K562 (cell line): ENCODE data around the gene ASRGL1. TPM values are rescaled to one million over a fixed set of nuclear protein-coding genes. Genes with fewer than 3 reads are reported as not detected.
A peak's percentile ranks its signal among the peaks of the same experiment; 100 is the strongest.

Experiments
- ATAC-seq: fragments of 200-7000 bp; cut with Tn5 transposase; 3 replicates; pipeline ENCODE4 v1.9.1; 2020; ENCODE audit warnings: moderate library complexity
- BruUV-seq: library from RNA; stranded (reverse); fragments of 400-500 nt; replicated peaks from 2 replicates; lab custom pipeline; 2021; lab: Mats Ljungman, UMichigan
- CTCF ChIA-PET: fragments of 300-600 bp; formaldehyde crosslinking; extraction: SDS; loops from one replicate; lab custom pipeline; 2021; ENCODE audit warnings: low intra/inter-chr PET ratio; lab: Yijun Ruan, JAX
- POLR2A ChIA-PET: fragments of 300-600, 350-650 bp; sonication (Branson Sonifier 250); formaldehyde crosslinking; extraction: SDS; loops from one replicate; lab custom pipeline; 2021; ENCODE audit warnings: antibody characterized with exemption, inconsistent platforms; lab: Yijun Ruan, JAX
- DNase-seq, 4 experiments: peaks; one replicate each; pipeline versions ENCODE4 v3.0.0 to v3.0.0-alpha.2; 2011 to 2018; ENCODE audit warnings: low spot score in 3 of 4, mixed read lengths in 3 of 4; ENCODE audit errors: extremely low read depth in 1 of 4
- FAIRE-seq: peaks from 2 replicates; lab custom pipeline; 2011; peaks lifted over from hg19 to GRCh38; lab: Jason Lieb, UNC
- H2AFZ ChIP-seq: 2 replicates; pipeline ENCODE4 v1.6.0; 2011; ENCODE audit warnings: low read depth, low read length, control low read depth, inconsistent platforms
- H3K27ac ChIP-seq: fragments of 200-600 bp; 3 replicates; pipeline ENCODE4 v1.8.0; 2011; ENCODE audit warnings: low read depth, mild to moderate bottlenecking, control low read depth, inconsistent platforms, low read length, moderate library complexity, mixed read lengths; ENCODE audit errors: extremely low read depth
- H3K27me3 ChIP-seq, 2 experiments: fragments of 300-600 bp in 1 of 2; 2 replicates in 1 of 2; 3 replicates in 1 of 2; pipeline versions ENCODE4 v1.6.0 to v1.8.0; 2011; ENCODE audit warnings: inconsistent platforms in 2 of 2, low read length in 2 of 2, mild to moderate bottlenecking in 1 of 2, mixed read lengths in 1 of 2, moderate library complexity in 1 of 2; ENCODE audit not compliant: control insufficient read depth in 2 of 2, insufficient read depth in 2 of 2
- H3K36me3 ChIP-seq: fragments of 300-600 bp; 3 replicates; pipeline ENCODE4 v1.8.0; 2011; ENCODE audit warnings: mild to moderate bottlenecking, low read length, inconsistent platforms; ENCODE audit not compliant: control insufficient read depth, insufficient read depth
- H3K4me1 ChIP-seq, 2 experiments: fragments of 200-600 bp in 1 of 2; replicated peaks in 1 of 2; 2 replicates in 1 of 2; 3 replicates in 1 of 2; pipeline versions ENCODE4 v1.5.1 to v1.8.0; 2011; ENCODE audit warnings: inconsistent platforms in 2 of 2, low read length in 2 of 2, mild to moderate bottlenecking in 1 of 2, mixed read lengths in 1 of 2, moderate library complexity in 1 of 2; ENCODE audit not compliant: control insufficient read depth in 2 of 2, insufficient read depth in 2 of 2
- H3K4me2 ChIP-seq: 2 replicates; pipeline ENCODE4 v1.6.1; 2011; ENCODE audit warnings: low read length, control low read depth, inconsistent platforms, mixed read lengths; ENCODE audit not compliant: insufficient read depth
- H3K4me3 ChIP-seq: fragments of 200-600 bp; sonication (generic), shearing (Covaris generic); 2 replicates; pipeline ENCODE4 v1.5.1; 2016; ENCODE audit warnings: control low read depth, inconsistent platforms
- H3K79me2 ChIP-seq: fragments of 200-600 bp; 3 replicates; pipeline ENCODE4 v1.8.0; 2011; ENCODE audit warnings: low read length, inconsistent platforms; ENCODE audit not compliant: control insufficient read depth, insufficient read depth
- H3K9ac ChIP-seq, 2 experiments: 2 replicates each; pipeline versions ENCODE4 v1.6.0 to v1.6.1; 2011; ENCODE audit warnings: low read depth in 2 of 2, low read length in 2 of 2, control low read depth in 1 of 2, inconsistent platforms in 1 of 2, mild to moderate bottlenecking in 1 of 2, mixed read lengths in 1 of 2; ENCODE audit not compliant: insufficient read depth in 1 of 2
- H3K9me1 ChIP-seq: one replicate; pipeline ENCODE4 v1.6.0; 2011; ENCODE audit warnings: inconsistent platforms, mild to moderate bottlenecking, low read length, moderate library complexity; ENCODE audit not compliant: control insufficient read depth, insufficient read depth
- H3K9me3 ChIP-seq: replicated peaks from 2 replicates; pipeline ENCODE4 v1.5.1; 2011; ENCODE audit warnings: low read depth, low read length, inconsistent platforms; ENCODE audit not compliant: control insufficient read depth, insufficient read depth
- H4K20me1 ChIP-seq: replicated peaks from 2 replicates; pipeline ENCODE4 v1.6.1; 2011; ENCODE audit warnings: low read length, inconsistent platforms, mixed read lengths; ENCODE audit not compliant: control insufficient read depth, insufficient read depth
- CREBBP ChIP-seq: IDR thresholded peaks from one replicate; pipeline ENCODE4 v1.6.1; 2012; ENCODE audit warnings: low read depth, mild to moderate bottlenecking, control low read depth, inconsistent platforms, low read length
- FOSL1 ChIP-seq: fragments of 200-800 bp; sonication (Bioruptor generic); conservative IDR thresholded peaks from 2 replicates; pipeline ENCODE4 v1.6.1; 2016; ENCODE audit warnings: missing genetic modification characterization, missing compliant biosample characterization
- HDAC1 ChIP-seq, 2 experiments: fragments of 450-650 bp; IDR thresholded peaks; 2 replicates each; pipeline ENCODE4 v1.6.1; 2016 to 2017; ENCODE audit warnings: inconsistent platforms in 1 of 2, mild to moderate bottlenecking in 1 of 2, moderate library complexity in 1 of 2
- HDAC3 ChIP-seq: fragments of 450-650 bp; IDR thresholded peaks from 2 replicates; pipeline ENCODE4 v1.6.1; 2018; ENCODE audit warnings: borderline replicate concordance, mild to moderate bottlenecking, moderate library complexity; ENCODE audit not compliant: partially characterized antibody
- HEY1 ChIP-seq: fragments of 250-450 bp; sonication (Bioruptor Pico); IDR thresholded peaks from 2 replicates; pipeline ENCODE4 v1.5.0; 2020; ENCODE audit warnings: mild to moderate bottlenecking, moderate library complexity, borderline replicate concordance
- NFYB ChIP-seq: IDR thresholded peaks from 2 replicates; pipeline ENCODE4 v1.6.1; 2011; ENCODE audit warnings: mild to moderate bottlenecking, moderate library complexity; ENCODE audit not compliant: insufficient read length; ENCODE audit errors: extremely low read depth
- NR2C1 ChIP-seq, 2 experiments: fragments of 450-650 bp; IDR thresholded peaks; 2 replicates each; pipeline ENCODE4 v1.6.1; 2017; ENCODE audit warnings: mild to moderate bottlenecking in 2 of 2, antibody characterized with exemption in 1 of 2, inconsistent platforms in 1 of 2, missing compliant biosample characterization in 1 of 2, missing genetic modification characterization in 1 of 2
- TRIM28 ChIP-seq: fragments of 450-650 bp; IDR thresholded peaks from 2 replicates; pipeline ENCODE4 v1.6.1; 2017
- ZNF134 ChIP-seq: fragments of 250-450 bp; sonication (Bioruptor Pico); conservative IDR thresholded peaks from 2 replicates; pipeline ENCODE4 v1.4.0; 2020
- ZNF354B ChIP-seq: fragments of 250-450 bp; sonication (Bioruptor Pico); IDR thresholded peaks from 2 replicates; pipeline ENCODE4 v1.4.0; 2020
- ZNF444 ChIP-seq: fragments of 250-450 bp; sonication (Bioruptor Pico); IDR thresholded peaks from 2 replicates; pipeline ENCODE4 v1.4.0; 2020; ENCODE audit warnings: mild to moderate bottlenecking, moderate library complexity
- ZNF668 ChIP-seq: fragments of 250-450 bp; sonication (Bioruptor Pico); IDR thresholded peaks from 2 replicates; pipeline ENCODE4 v1.8.0; 2022; ENCODE audit warnings: mild to moderate bottlenecking, inconsistent platforms
- WGBS: fragments of 100-300 bp; shearing (Covaris generic); methylation state at CpG from one replicate; pipeline ENCODE4 v1.1.6; 2016; ENCODE audit warnings: low coverage, mixed read lengths; ENCODE audit not compliant: insufficient coverage; ENCODE audit errors: missing lambda C conversion rate; 5-methylcytosine and 5-hydroxymethylcytosine counted together
- in situ Hi-C: fragments of 300-500 bp; cut with MboI; formaldehyde crosslinking; loops from 4 replicates; pipeline ENCODE4 v1.15.0; 2018; ENCODE audit warnings: inconsistent platforms, mixed read lengths
- intact Hi-C: fragments of 100-400 bp; cut with micrococcal nuclease; formaldehyde crosslinking; loops from 2 replicates; pipeline ENCODE4 v1.14.2; 2022
- polyA plus RNA-seq, 8 experiments: library from polyadenylated mRNA; depleted of rRNA in 4 of 8; stranded (reverse) in 5 of 8; unstranded in 3 of 8; fragments of >200 nt; fragmentation: Nextera tagmentation in 2 of 8; fragmentation: Illumina TruSeq in 1 of 8; extraction: Ambion mirVana in 2 of 8; extraction: Trizol in 1 of 8; gene quantifications; 2 replicates each; pipeline versions ENCODE4 v1.2.1 to v1.2.3, GENCODE V29; 2011 to 2014; ENCODE audit warnings: inconsistent platforms in 1 of 8, missing spikeins in 1 of 8
- total RNA-seq, 7 experiments: library from RNA; depleted of rRNA in 6 of 7; stranded (reverse); fragments of >200 nt in 6 of 7; fragmentation: Illumina TruSeq in 2 of 7; extraction: Trizol in 2 of 7; gene quantifications; 2 replicates each; pipeline versions ENCODE4 v1.2.1 to v1.2.3, GENCODE V29; 2011 to 2021; ENCODE audit warnings: low replicate concordance in 1 of 7

The ASRGL1 gene
- total and polyA plus RNA-seq, 9 of the 15 experiments (the other 6 are each of a cell fraction or from before 2014, with no cell fraction given): 3.1 to 23.0 (median 11.2) TPM

DNA sequence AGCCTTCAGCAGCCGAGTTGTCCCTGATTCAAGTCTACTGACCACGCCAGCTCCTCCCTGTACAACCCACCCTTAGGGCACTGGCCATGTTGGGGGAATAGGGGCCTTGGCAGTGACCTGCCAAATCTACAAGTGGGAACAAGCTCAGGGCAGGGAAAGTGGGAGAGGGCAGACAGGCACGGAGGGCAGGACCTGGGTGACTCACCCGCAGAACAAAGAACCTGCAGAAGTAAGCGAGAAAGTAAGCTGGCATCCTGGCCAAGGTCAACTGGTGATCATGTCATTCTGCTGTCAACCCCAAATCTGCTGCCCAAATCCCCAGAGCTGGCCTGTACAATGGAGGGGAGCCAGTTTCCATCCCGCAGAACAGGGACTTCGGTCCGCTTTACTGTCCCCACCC lies 73.7 kb downstream of the ASRGL1 start:
- Histone ChIP-seq H3K9me3 (no peaks in the 10 kb centered on the region), H3K27me3 (no peaks in the 10 kb centered on the region), H3K27ac (no peak overlapping the region), H4K20me1 (no peaks in the 10 kb centered on the region), H3K4me3 (no peak overlapping the region), H3K4me2 (no peak overlapping the region), H3K36me3 (no peaks in the 10 kb centered on the region), H3K9ac (0 out of 4 replicates have a peak overlapping the region, but pooled peaks of 1 of the 2 experiments have one; percentile 50), H2AFZ (no peak overlapping the region), H3K79me2 (no peaks in the 10 kb centered on the region), H3K9me1 (no peaks in the 10 kb centered on the region), H3K4me1 (peaks cover 0 to 11% of the 10 kb centered on the region in 2 experiments; a peak in 2 of 5 replicates)
- ChIA-PET CTCF (no interaction called here), POLR2A (interaction anchor here (0.6 to 0.9 kb wide), 3 partner anchors 13 to 190 kb away, joined by 3 read pairs; no protein-coding TSS in a partner anchor)
- no TSS peak for BruUV-seq
- TF ChIP-seq ZNF354B (CRISPR knock-in tag) (no peak), CREBBP (no peak), ZNF444 (CRISPR knock-in tag) (no peak), NR2C1 (IDR thresholded peaks at IDR 0.05) (no peak), NR2C1 (tag; IDR thresholded peaks at IDR 0.05) (no peak)
- DNase-seq (no peak), FAIRE-seq (no peak), ATAC-seq (no peak)
- WGBS: 56% methylated on average over 6 of the region's 8 CpGs
- in situ Hi-C loops: no loop called here
- intact Hi-C loops: no loop called here

DNA sequence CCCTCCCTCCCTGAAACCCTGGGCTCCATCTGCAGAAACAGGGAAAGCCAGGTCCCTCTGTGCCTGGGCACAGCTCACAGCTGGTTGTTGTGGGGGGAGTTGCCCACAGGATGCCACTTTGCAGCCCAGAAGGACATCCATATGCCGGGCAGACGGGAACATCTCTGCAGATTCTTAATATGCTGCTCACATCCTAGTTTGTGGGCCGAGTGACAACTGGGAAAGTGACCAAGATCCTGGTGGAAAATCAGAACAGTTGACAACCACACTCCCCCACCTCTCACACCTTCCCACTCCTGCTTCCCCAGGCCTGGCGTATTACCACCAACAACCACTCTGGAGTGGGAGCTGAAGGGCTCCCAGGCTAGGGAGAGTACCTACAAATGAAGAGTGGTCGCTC lies 74.3 kb downstream of the ASRGL1 start:
- intact Hi-C loops: no loop called here

More for the DNA sequence above, 74.3 kb downstream of the ASRGL1 start:
- Histone ChIP-seq H3K36me3 (no peaks in the 10 kb centered on the region), H3K4me2 (no peak overlapping the region)
- no peak for FAIRE-seq
- BruUV-seq: no TSS peak
- POLR2A ChIA-PET: interaction anchor here (0.6 to 0.9 kb wide), 3 partner anchors 13 to 190 kb away, joined by 3 read pairs; no protein-coding TSS in a partner anchor
- no peak for DNase-seq
- no peak for TF ChIP-seq NFYB
- no peak for TF ChIP-seq TRIM28
- no peak for TF ChIP-seq HEY1 (CRISPR knock-in tag)
- TF ChIP-seq ZNF134 (CRISPR knock-in tag): no peak
- TF ChIP-seq ZNF668 (CRISPR knock-in tag): no peak
- no peak for TF ChIP-seq FOSL1
- no peak for TF ChIP-seq HDAC3
- no peak for TF ChIP-seq HDAC1 (IDR thresholded peaks at IDR 0.05)
- TF ChIP-seq, all 486 proteins: peak for 0
- CTCF ChIA-PET: no interaction called here
- H3K9me1 ChIP-seq: no peaks in the 10 kb centered on the region
- WGBS: 42% methylated on average over 5 of the region's 5 CpGs
- no peaks in the 10 kb centered on the region for H3K79me2 ChIP-seq
- H3K4me3 ChIP-seq: no peak overlapping the region
- H4K20me1 ChIP-seq: no peaks in the 10 kb centered on the region
- no peak for ATAC-seq
- in situ Hi-C loops: no loop called here
- H3K4me1 ChIP-seq: peaks cover 0 to 11% of the 10 kb centered on the region in 2 experiments; a peak in 2 of 5 replicates
- H2AFZ ChIP-seq: no peak overlapping the region
- H3K27me3 ChIP-seq: no peaks in the 10 kb centered on the region
- H3K27ac ChIP-seq: no peak overlapping the region
- 0 out of 4 replicates have a peak overlapping the region, but pooled peaks of 1 of the 2 experiments have one; percentile 1 for H3K9ac ChIP-seq
- H3K9me3 ChIP-seq: no peaks in the 10 kb centered on the region
